Trophoblast cell (in vitro differentiated cells and primary cell): ENCODE measurements around the gene EPN2. TPM values are rescaled to one million over a fixed set of nuclear protein-coding genes. Genes with fewer than 3 reads are reported as not detected.
"Not testable (repeated sequence)": the region's sequence is repeated elsewhere in the genome, so short reads cannot be mapped to it uniquely, and the experiment has no call there.

Experiments
- DNase-seq, 2 donors: peaks; one replicate each; pipeline ENCODE4 v3.0.0-alpha.2; 2016
- H2AFZ ChIP-seq: 2 replicates; pipeline ENCODE4 v1.6.1; 2013; ENCODE audit warnings: low read length, moderate library complexity, mild to moderate bottlenecking; ENCODE audit not compliant: insufficient read depth, poor library complexity
- H2AK5ac ChIP-seq: 2 replicates; pipeline ENCODE4 v1.6.1; 2013; ENCODE audit warnings: mild to moderate bottlenecking, low read length
- H2BK120ac ChIP-seq: 2 replicates; pipeline ENCODE4 v1.6.1; 2013; ENCODE audit warnings: low read length, mild to moderate bottlenecking, moderate library complexity; ENCODE audit not compliant: insufficient read depth, poor library complexity
- H2BK12ac ChIP-seq: 2 replicates; pipeline ENCODE4 v1.6.1; 2013; ENCODE audit warnings: mild to moderate bottlenecking, low read length, moderate library complexity
- H2BK5ac ChIP-seq: 2 replicates; pipeline ENCODE4 v1.6.1; 2013; ENCODE audit warnings: low read length, low read depth, moderate library complexity, mild to moderate bottlenecking; ENCODE audit not compliant: poor library complexity
- H3K14ac ChIP-seq: 2 replicates; pipeline ENCODE4 v1.6.1; 2013; ENCODE audit warnings: mild to moderate bottlenecking, low read length
- H3K18ac ChIP-seq: 2 replicates; pipeline ENCODE4 v1.6.1; 2013; ENCODE audit warnings: mild to moderate bottlenecking, low read length
- H3K23ac ChIP-seq: 2 replicates; pipeline ENCODE4 v1.6.1; 2013; ENCODE audit warnings: low read length
- H3K27ac ChIP-seq: 2 replicates; pipeline ENCODE4 v1.5.1; 2013; ENCODE audit warnings: low read depth, mild to moderate bottlenecking, inconsistent platforms, low read length, moderate library complexity
- H3K27me3 ChIP-seq: 2 replicates; pipeline ENCODE4 v1.6.1; 2013; ENCODE audit warnings: inconsistent platforms, mild to moderate bottlenecking, low read length, moderate library complexity; ENCODE audit not compliant: insufficient read depth
- H3K36me3 ChIP-seq, 2 experiments: 1 replicate in 1 of 2; 2 replicates in 1 of 2; pipeline ENCODE4 v1.6.1; 2013; ENCODE audit warnings: low read length in 2 of 2, mild to moderate bottlenecking in 2 of 2, moderate library complexity in 1 of 2; ENCODE audit not compliant: insufficient read depth in 2 of 2, control insufficient read depth in 1 of 2
- H3K4ac ChIP-seq: 2 replicates; pipeline ENCODE4 v1.6.1; 2013; ENCODE audit warnings: low read depth, mild to moderate bottlenecking, low read length, moderate library complexity
- H3K4me1 ChIP-seq, 2 experiments: 1 replicate in 1 of 2; 2 replicates in 1 of 2; pipeline ENCODE4 v1.6.1; 2013; ENCODE audit warnings: low read length in 2 of 2, mild to moderate bottlenecking in 2 of 2, moderate library complexity in 1 of 2; ENCODE audit not compliant: insufficient read depth in 2 of 2, control insufficient read depth in 1 of 2
- H3K4me2 ChIP-seq: 2 replicates; pipeline ENCODE4 v1.6.1; 2013; ENCODE audit warnings: inconsistent platforms, mild to moderate bottlenecking, low read length, moderate library complexity
- H3K4me3 ChIP-seq: 2 replicates; pipeline ENCODE4 v1.5.1; 2013; ENCODE audit warnings: mild to moderate bottlenecking, low read depth, low read length, inconsistent platforms
- H3K79me1 ChIP-seq: one replicate; pipeline ENCODE4 v1.6.1; 2013; ENCODE audit warnings: low read length
- H3K79me2 ChIP-seq: 2 replicates; pipeline ENCODE4 v1.6.1; 2013; ENCODE audit warnings: low read length, mild to moderate bottlenecking; ENCODE audit not compliant: control insufficient read depth, insufficient read depth, poor library complexity
- H3K9ac ChIP-seq: 2 replicates; pipeline ENCODE4 v1.6.1; 2013; ENCODE audit warnings: mild to moderate bottlenecking, low read length
- H3K9me3 ChIP-seq: 2 replicates; pipeline ENCODE4 v1.6.1; 2013; ENCODE audit warnings: low read depth, mild to moderate bottlenecking, control low read depth, inconsistent platforms, low read length; ENCODE audit not compliant: insufficient read depth
- H4K12ac ChIP-seq: 2 replicates; pipeline ENCODE4 v1.6.1; 2013; ENCODE audit warnings: low read depth, mild to moderate bottlenecking, low read length, moderate library complexity
- H4K8ac ChIP-seq: 2 replicates; pipeline ENCODE4 v1.6.1; 2013; ENCODE audit warnings: low read depth, mild to moderate bottlenecking, low read length, moderate library complexity
- H4K91ac ChIP-seq: one replicate; pipeline ENCODE4 v1.6.1; 2013; ENCODE audit warnings: low read depth, mild to moderate bottlenecking, low read length, moderate library complexity
- WGBS: extraction: QIAGEN DNeasy Blood & Tissue Kit; methylation state at CpG from one replicate; pipeline ENCODE4 v1.1.7; 2013; ENCODE audit warnings: missing lambda C conversion rate; ENCODE audit not compliant: insufficient read length, insufficient coverage; ENCODE audit errors: extremely low coverage; 5-methylcytosine and 5-hydroxymethylcytosine counted together
- polyA plus RNA-seq: library from polyadenylated mRNA; stranded (reverse); fragments of 200-250 nt; gene quantifications from 2 replicates; pipeline ENCODE4 v1.2.3, GENCODE V29; 2013

The EPN2 gene
- polyA plus RNA-seq: 59.0 and 60.9 TPM in 2 replicates

DNA sequence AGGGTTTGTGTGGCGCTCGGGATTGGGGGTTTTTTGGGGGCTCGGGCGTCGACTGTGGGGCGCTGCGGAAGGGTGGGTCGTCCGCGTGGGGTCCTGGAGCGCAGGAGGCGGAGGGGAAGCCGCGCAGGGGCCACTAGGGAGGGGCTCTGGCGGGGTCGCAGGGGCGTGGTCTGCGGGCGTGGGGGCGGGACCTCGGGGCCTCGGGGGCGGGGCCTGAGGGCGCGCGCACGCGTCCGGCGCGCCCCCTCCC is at the start of gene EPN2:
TSS of gene EPN2 (plus strand) at position 228 of the 250 bp plus-strand sequence. CDS start 45,754 bp downstream, outside the sequence.
- peak within 1 kb of the TSS; percentile 93 for H2AK5ac ChIP-seq
- H2AFZ ChIP-seq: peak within 1 kb of the TSS; percentile 85
- H4K91ac ChIP-seq: peak within 1 kb of the TSS; percentile 91
- peak within 1 kb of the TSS; percentile 92 for H3K9ac ChIP-seq
- peak within 1 kb of the TSS; percentile 61 for H2BK120ac ChIP-seq
- peak in 1 of 2 donors; percentile 66 for DNase-seq
- peak within 1 kb of the TSS; percentile 69 for H4K8ac ChIP-seq
- H3K4me3 ChIP-seq: peak within 1 kb of the TSS; percentile 85
- not testable (repeated sequence) for H3K4me1 ChIP-seq, H3K36me3 ChIP-seq, H3K9me3 ChIP-seq, H3K23ac ChIP-seq, H3K27me3 ChIP-seq
- peak within 1 kb of the TSS; percentile 78 for H3K14ac ChIP-seq
- H2BK12ac ChIP-seq: peak within 1 kb of the TSS; percentile 7
- H3K79me1 ChIP-seq: peaks cover 12% of the 10 kb centered on the region
- peaks cover 12% of the 10 kb centered on the region for H3K79me2 ChIP-seq
- peak within 1 kb of the TSS; percentile 20 for H3K27ac ChIP-seq
- H4K12ac ChIP-seq: peak within 1 kb of the TSS; percentile 90
- H3K18ac ChIP-seq: peak within 1 kb of the TSS; percentile 49
- peak within 1 kb of the TSS; percentile 53 for H2BK5ac ChIP-seq
- peak within 1 kb of the TSS; percentile 93 for H3K4ac ChIP-seq
- H3K4me2 ChIP-seq: peak within 1 kb of the TSS; percentile 85
- no CpG with 5 or more reads among the region's 31 CpGs for WGBS

DNA sequence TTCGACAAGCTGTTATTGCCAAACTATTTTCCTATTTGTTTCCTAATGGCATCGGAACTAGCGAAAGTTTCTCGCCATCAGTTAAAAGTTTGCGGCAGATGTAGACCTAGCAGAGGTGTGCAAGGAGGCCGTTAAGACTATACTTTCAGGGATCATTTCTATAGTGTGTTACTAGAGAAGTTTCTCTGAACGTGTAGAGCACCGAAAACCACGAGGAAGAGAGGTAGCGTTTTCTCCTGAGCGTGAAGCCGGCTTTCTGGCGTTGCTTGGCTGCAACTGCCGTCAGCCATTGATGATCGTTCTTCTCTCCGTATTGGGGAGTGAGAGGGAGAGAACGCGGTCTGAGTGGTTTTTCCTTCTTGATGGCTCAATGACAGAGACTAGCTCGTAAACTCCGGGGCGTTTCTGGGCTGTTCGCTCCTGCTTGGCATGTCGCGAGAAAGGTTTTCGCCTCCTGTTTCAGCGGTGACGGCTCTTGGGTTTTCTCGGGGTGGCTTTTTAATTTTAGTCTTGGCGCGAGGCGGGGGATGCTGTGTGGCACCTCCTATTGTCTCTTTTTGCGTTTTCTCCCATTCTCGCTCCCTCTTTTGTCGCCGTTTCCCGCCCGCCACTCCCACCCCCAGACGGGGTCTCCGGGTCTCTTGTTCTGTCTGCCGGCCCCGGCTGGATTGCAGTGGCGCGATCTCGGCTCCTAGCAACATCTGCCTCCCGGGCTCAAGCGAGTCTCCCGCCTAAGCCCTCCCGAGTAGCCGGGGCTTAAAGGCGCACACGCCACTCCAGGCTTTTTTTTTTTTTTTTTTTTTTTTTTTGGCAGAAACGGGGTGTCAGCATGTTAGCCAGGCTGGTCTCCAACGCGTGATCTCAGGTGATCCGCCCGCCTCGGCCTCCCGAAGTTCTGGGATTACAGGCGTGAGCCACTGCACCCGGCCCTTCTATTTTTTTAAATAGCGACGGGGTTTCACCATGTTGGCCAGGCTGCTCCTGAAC is 49.0 kb upstream of the EPN2 start:
- not testable (repeated sequence) for H3K9ac ChIP-seq, H3K4me1 ChIP-seq, H3K18ac ChIP-seq, H3K27me3 ChIP-seq, H2BK12ac ChIP-seq, DNase-seq, H4K8ac ChIP-seq, H3K79me1 ChIP-seq, H3K9me3 ChIP-seq, H2AFZ ChIP-seq, H4K12ac ChIP-seq, H4K91ac ChIP-seq, H3K4me3 ChIP-seq, H3K27ac ChIP-seq, H3K4ac ChIP-seq, H2BK120ac ChIP-seq, H3K79me2 ChIP-seq, H3K23ac ChIP-seq, H3K4me2 ChIP-seq, H2BK5ac ChIP-seq, H2AK5ac ChIP-seq, H3K36me3 ChIP-seq, H3K14ac ChIP-seq
- WGBS: no CpG with 5 or more reads among the region's 62 CpGs

- H4K8ac ChIP-seq, H2AK5ac ChIP-seq, H3K4me3 ChIP-seq, H3K9ac ChIP-seq, H3K18ac ChIP-seq, H2AFZ ChIP-seq, H3K4me1 ChIP-seq, H3K23ac ChIP-seq, H2BK5ac ChIP-seq, H2BK12ac ChIP-seq, H3K9me3 ChIP-seq, H3K79me1 ChIP-seq, H2BK120ac ChIP-seq, H3K27ac ChIP-seq, H3K79me2 ChIP-seq, H4K91ac ChIP-seq, H3K36me3 ChIP-seq, H3K4ac ChIP-seq, DNase-seq, H4K12ac ChIP-seq, H3K27me3 ChIP-seq, H3K4me2 ChIP-seq, H3K14ac ChIP-seq: not testable (repeated sequence)
- no CpG with 5 or more reads among the region's 39 CpGs for WGBS
Measured at GRCh38 chr17:19188870-19189708, 48.1 kb upstream of the EPN2 start.

DNA sequence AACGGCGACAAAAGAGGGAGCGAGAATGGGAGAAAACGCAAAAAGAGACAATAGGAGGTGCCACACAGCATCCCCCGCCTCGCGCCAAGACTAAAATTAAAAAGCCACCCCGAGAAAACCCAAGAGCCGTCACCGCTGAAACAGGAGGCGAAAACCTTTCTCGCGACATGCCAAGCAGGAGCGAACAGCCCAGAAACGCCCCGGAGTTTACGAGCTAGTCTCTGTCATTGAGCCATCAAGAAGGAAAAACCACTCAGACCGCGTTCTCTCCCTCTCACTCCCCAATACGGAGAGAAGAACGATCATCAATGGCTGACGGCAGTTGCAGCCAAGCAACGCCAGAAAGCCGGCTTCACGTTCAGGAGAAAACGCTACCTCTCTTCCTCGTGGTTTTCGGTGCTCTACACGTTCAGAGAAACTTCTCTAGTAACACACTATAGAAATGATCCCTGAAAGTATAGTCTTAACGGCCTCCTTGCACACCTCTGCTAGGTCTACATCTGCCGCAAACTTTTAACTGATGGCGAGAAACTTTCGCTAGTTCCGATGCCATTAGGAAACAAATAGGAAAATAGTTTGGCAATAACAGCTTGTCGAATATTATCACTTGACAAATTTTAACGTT is 47.3 kb upstream of the EPN2 start:
- H3K79me2 ChIP-seq, H2BK12ac ChIP-seq, H3K27me3 ChIP-seq, H3K36me3 ChIP-seq, H2BK5ac ChIP-seq, H3K23ac ChIP-seq, H3K27ac ChIP-seq, H3K4me3 ChIP-seq, H2BK120ac ChIP-seq, H3K9me3 ChIP-seq, H3K4me2 ChIP-seq, DNase-seq, H2AK5ac ChIP-seq, H3K18ac ChIP-seq, H3K79me1 ChIP-seq, H4K8ac ChIP-seq, H3K9ac ChIP-seq, H3K4ac ChIP-seq, H3K14ac ChIP-seq, H4K91ac ChIP-seq, H3K4me1 ChIP-seq, H2AFZ ChIP-seq, H4K12ac ChIP-seq: not testable (repeated sequence)
- WGBS: no CpG with 5 or more reads among the region's 36 CpGs
